Tibial nerve (tissue), 4 donors: ENCODE data around the gene TMCC2.

ENCODE experiments used
- EP300 ChIP-seq, 2 donors: sonication (generic); formaldehyde crosslinking; IDR thresholded peaks; one replicate each; pipeline ENCODE4 v1.6.1; 2017; ENCODE audit warnings: antibody characterized with exemption in 2 of 2, mild to moderate bottlenecking in 1 of 2
- POLR2A ChIP-seq, 2 donors: fragments of 450-650 bp; IDR thresholded peaks; one replicate each; pipeline ENCODE4 v1.6.1; 2017; ENCODE audit warnings: antibody characterized with exemption in 2 of 2, mild to moderate bottlenecking in 2 of 2, moderate library complexity in 2 of 2
- TF ChIP-seq, protein P1 (sequence below), 5 experiments: fragments of 200-600 bp in 3 of 5; fragments of 450-650 bp in 2 of 5; sonication (generic) in 3 of 5; IDR thresholded peaks; one replicate each; pipeline ENCODE4 v1.5.1; 2016 to 2019; ENCODE audit warnings: antibody characterized with exemption in 5 of 5, mild to moderate bottlenecking in 3 of 5, moderate library complexity in 2 of 5

DNA sequence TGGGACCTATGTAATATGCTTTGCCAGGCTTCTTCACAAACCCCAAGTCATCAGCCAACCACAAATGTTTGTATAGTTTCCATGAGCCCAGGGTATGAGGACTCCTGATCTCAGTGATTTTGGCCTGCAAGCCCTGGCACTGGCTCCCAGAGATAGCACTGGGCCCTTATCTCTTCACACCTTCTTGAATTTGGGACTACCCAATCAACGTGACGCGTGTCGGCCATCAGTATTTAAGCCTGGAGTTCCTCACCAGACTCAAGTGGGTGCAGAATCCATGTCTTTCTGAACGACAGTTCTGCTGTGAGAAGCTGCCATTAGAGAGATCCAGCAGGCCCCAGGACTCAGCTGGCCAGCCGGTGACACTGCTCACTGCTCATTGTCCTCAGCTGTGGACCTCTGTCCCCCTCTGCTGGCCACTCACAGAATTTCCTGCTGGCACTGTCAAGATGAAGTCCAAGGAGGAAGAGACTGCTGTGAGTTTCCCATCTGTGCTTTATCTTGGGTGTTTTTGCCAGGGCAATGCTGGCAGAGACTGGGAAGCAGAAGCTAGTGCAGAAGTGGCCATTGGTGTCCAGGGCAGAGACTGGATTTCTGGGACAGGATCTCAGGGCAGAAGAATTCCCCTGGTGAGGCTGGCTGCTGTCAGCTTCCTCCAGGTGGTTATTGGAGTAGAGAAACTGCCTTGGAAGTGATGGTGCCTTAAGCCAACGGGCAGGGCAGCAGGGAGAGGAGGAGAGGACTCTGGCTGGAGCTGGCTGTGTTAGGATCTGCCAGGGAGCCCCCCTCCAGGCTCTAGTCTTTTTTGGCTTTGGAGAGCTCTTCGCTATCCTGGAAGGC is 28.4 kb downstream of the TMCC2 start:
- TF ChIP-seq, protein P1, sequence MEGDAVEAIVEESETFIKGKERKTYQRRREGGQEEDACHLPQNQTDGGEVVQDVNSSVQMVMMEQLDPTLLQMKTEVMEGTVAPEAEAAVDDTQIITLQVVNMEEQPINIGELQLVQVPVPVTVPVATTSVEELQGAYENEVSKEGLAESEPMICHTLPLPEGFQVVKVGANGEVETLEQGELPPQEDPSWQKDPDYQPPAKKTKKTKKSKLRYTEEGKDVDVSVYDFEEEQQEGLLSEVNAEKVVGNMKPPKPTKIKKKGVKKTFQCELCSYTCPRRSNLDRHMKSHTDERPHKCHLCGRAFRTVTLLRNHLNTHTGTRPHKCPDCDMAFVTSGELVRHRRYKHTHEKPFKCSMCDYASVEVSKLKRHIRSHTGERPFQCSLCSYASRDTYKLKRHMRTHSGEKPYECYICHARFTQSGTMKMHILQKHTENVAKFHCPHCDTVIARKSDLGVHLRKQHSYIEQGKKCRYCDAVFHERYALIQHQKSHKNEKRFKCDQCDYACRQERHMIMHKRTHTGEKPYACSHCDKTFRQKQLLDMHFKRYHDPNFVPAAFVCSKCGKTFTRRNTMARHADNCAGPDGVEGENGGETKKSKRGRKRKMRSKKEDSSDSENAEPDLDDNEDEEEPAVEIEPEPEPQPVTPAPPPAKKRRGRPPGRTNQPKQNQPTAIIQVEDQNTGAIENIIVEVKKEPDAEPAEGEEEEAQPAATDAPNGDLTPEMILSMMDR (IDR thresholded peaks at IDR 0.05) = peak; percentile 92 to 97 (median 97)
- no peak for TF ChIP-seq POLR2A (IDR thresholded peaks at IDR 0.05)
- peak in 1 of 2 donors; percentile 40 for TF ChIP-seq EP300 (IDR thresholded peaks at IDR 0.05)
